Transverse colon (tissue), 4 donors: ENCODE measurements around the gene ABHD16B. TPM values are rescaled to one million over a fixed set of nuclear protein-coding genes. Genes with fewer than 3 reads are reported as not detected.

Experiments
- DNase-seq: peaks from one replicate; pipeline ENCODE4 v3.0.0-alpha.2; 2019
- H3K27ac ChIP-seq, 4 donors: fragments of 200-600 bp; sonication (generic); 2 replicates each; pipeline ENCODE4 v1.5.1; 2016 to 2018; ENCODE audit warnings: inconsistent platforms in 4 of 4
- H3K27me3 ChIP-seq: fragments of 200-600 bp; sonication (generic); 2 replicates; pipeline ENCODE4 v1.5.1; 2017; ENCODE audit warnings: inconsistent platforms
- H3K36me3 ChIP-seq, 4 donors: fragments of 200-600 bp; sonication (generic); 2 replicates each; pipeline ENCODE4 v1.5.1; 2017 to 2019; ENCODE audit warnings: inconsistent platforms in 4 of 4
- H3K4me1 ChIP-seq, 4 donors: fragments of 200-600 bp; sonication (generic); 2 replicates each; pipeline ENCODE4 v1.5.1; 2017 to 2020; ENCODE audit warnings: inconsistent platforms in 4 of 4
- H3K4me3 ChIP-seq, 4 donors: fragments of 200-600 bp; sonication (generic); 1 replicate in 1 of 4; 2 replicates in 3 of 4; pipeline versions ENCODE4 v1.5.1 to v1.6.1; 2017 to 2019; ENCODE audit warnings: inconsistent platforms in 4 of 4
- H3K9me3 ChIP-seq, 2 donors: fragments of 200-600 bp; sonication (generic); 2 replicates each; pipeline ENCODE4 v1.5.1; 2017 to 2019; ENCODE audit warnings: inconsistent platforms in 2 of 2
- EP300 ChIP-seq: sonication (generic); formaldehyde crosslinking; IDR thresholded peaks from one replicate; pipeline ENCODE4 v1.6.1; 2017; ENCODE audit warnings: antibody characterized with exemption, low read depth
- POLR2A ChIP-seq: fragments of 450-650 bp; IDR thresholded peaks from one replicate; pipeline ENCODE4 v1.6.1; 2016; ENCODE audit warnings: antibody characterized with exemption, mild to moderate bottlenecking, moderate library complexity
- POLR2AphosphoS5 ChIP-seq, 3 donors: sonication (generic); formaldehyde crosslinking; IDR thresholded peaks; one replicate each; pipeline ENCODE4 v1.6.1; 2016; ENCODE audit warnings: antibody characterized with exemption in 3 of 3
- WGBS, 2 donors: methylation state at CpG; one replicate each; pipeline ENCODE4 v1.1.5; 2018; ENCODE audit warnings: low coverage in 1 of 2; 5-methylcytosine and 5-hydroxymethylcytosine counted together
- in situ Hi-C, 4 donors: fragments of 200-750 bp; cut with MboI; loops; one replicate each; pipeline versions ENCODE4 v1.15.0 to v1.15.1; 2017; ENCODE audit warnings: low sequenced_read_pairs in 3 of 4, low pct_ligation_motif_present in 1 of 4, low pct_unique_long_range_greater_than_20kb in 1 of 4
- intact Hi-C: fragments of 100-400 bp; cut with DNase I; formaldehyde crosslinking; loops from one replicate; pipeline ENCODE4 v1.15.1; 2023; ENCODE audit warnings: low total_unique reads
- small RNA-seq, 4 donors: library from RNA; depleted of rRNA; stranded (forward); fragments of <200 nt; gene quantifications; one replicate each; pipeline ENCODE3, GENCODE V24; 2016
- total RNA-seq, 4 donors: library from RNA; depleted of rRNA; stranded (reverse); fragments of >200 nt; gene quantifications; one replicate each; pipeline ENCODE4 v1.1.0, GENCODE V29; 2016
- TF ChIP-seq, protein P1 (sequence below), 5 experiments: fragments of 200-600 bp in 3 of 5; fragments of 450-650 bp in 2 of 5; sonication (generic) in 3 of 5; IDR thresholded peaks; 1 replicate in 2 of 5; 2 replicates in 3 of 5; pipeline ENCODE4 v1.5.1; 2016 to 2017; ENCODE audit warnings: antibody characterized with exemption in 5 of 5, inconsistent platforms in 3 of 5, mild to moderate bottlenecking in 2 of 5, moderate library complexity in 1 of 5

Gene ABHD16B
- total RNA-seq, 4 donors from 2014 or later, result not detected

DNA sequence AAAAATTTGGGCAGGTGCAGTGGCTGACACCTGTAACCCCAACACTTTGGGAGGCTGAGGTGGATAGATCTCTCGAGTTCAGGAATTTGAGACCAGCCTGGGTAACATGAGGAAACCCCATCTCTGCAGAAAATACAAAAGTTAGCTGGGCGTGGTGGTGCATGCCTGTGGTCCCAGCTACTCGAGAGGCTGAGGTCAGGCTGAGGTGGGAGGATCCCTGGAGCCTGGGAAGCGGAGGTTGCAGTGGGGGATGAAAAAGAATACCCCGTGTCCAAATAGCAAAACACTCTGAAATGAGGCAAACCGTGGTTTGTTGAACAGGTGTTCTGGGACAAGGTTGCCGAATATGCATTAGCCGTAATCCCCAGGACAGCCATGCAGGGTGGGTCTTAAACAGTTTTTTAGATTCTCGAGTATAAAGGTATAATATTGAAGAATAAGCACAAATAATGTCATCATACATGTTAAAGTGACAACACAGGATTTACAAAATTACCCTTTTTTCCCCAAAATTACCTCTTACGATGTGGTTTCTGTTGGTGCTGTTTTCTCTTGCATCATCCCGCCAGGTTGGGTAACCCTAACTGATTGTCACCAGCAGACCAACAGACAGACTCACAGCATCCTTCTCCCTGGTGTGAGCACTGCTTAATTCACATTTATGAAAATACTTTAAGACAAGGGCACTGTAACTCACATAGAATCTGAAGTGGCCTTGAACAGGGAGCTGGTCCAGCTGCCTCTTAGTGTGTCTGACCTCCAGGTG is 42.7 kb downstream of the ABHD16B start:
- H3K27ac ChIP-seq, result no peak overlapping the region
- no peaks in the 10 kb centered on the region for H3K36me3 ChIP-seq
- no peaks in the 10 kb centered on the region for H3K27me3 ChIP-seq
- no peak overlapping the region for H3K4me3 ChIP-seq
- DNase-seq, result no peak
- 87 to 88% methylated on average over 6 to 11 of the region's 11 CpGs for WGBS, 2 donors
- H3K4me1 ChIP-seq, result peaks cover 4 to 55% (median 31%) of the 10 kb centered on the region in 4 donors
- no peaks in the 10 kb centered on the region for H3K9me3 ChIP-seq
- intact Hi-C loops, result no loop called here
- in situ Hi-C loops, result no loop called here
- TF ChIP-seq POLR2AphosphoS5 (IDR thresholded peaks at IDR 0.05) (no peak), POLR2A (no peak), EP300 (no peak)
- TF ChIP-seq, protein P1, sequence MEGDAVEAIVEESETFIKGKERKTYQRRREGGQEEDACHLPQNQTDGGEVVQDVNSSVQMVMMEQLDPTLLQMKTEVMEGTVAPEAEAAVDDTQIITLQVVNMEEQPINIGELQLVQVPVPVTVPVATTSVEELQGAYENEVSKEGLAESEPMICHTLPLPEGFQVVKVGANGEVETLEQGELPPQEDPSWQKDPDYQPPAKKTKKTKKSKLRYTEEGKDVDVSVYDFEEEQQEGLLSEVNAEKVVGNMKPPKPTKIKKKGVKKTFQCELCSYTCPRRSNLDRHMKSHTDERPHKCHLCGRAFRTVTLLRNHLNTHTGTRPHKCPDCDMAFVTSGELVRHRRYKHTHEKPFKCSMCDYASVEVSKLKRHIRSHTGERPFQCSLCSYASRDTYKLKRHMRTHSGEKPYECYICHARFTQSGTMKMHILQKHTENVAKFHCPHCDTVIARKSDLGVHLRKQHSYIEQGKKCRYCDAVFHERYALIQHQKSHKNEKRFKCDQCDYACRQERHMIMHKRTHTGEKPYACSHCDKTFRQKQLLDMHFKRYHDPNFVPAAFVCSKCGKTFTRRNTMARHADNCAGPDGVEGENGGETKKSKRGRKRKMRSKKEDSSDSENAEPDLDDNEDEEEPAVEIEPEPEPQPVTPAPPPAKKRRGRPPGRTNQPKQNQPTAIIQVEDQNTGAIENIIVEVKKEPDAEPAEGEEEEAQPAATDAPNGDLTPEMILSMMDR (IDR thresholded peaks at IDR 0.05), result no peak

DNA sequence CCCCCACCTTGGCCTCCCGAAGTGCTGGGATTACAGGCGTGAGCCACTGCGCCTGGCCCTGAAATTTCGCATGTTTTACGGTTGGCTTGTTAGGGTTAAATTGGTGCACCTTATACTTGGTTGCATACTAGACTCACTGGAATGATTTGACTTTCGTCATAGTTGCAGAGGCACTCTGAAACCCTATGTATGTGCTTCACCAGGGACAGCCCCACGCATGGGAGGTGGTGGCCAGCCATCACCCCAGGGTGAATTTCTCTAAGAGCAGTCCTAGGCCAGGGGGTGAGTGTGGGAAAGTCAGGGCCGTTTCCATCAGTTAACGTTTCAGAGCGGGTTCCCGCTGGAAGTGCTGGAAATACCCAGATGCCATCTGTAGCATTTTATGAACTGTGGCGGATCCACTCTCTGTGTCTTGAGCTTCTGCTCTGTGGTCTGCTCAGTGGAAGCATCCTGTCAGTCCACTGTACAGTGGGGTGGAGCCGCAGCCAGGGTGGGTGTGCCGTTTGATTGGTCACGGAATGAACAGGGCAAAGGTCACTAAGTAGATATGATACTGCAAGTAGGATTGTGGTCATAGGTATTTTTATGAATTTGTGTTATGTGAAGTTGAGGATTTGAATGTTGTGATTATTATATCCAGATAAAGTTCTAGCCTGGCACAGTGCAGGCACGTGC is 46.8 kb downstream of the ABHD16B start:
- peak; percentile 80 for DNase-seq
- TF ChIP-seq POLR2AphosphoS5 (IDR thresholded peaks at IDR 0.05) (peak in 1 of 3 donors; percentile 69), POLR2A (no peak)
- in situ Hi-C loops, result no loop called here
- Histone ChIP-seq H3K36me3 (no peaks in the 10 kb centered on the region), H3K27ac (peak overlapping the region; percentile 66 to 75 (median 70)), H3K27me3 (no peaks in the 10 kb centered on the region), H3K4me1 (peaks cover 15 to 76% (median 47%) of the 10 kb centered on the region in 4 donors), H3K9me3 (no peaks in the 10 kb centered on the region), H3K4me3 (no peak overlapping the region)
- intact Hi-C loops, result loop anchor here (5.0 kb wide), 1 partner anchor 64 kb away; no protein-coding TSS in a partner anchor
- 40 to 58% methylated on average over 1 to 16 of the region's 16 CpGs for WGBS, 2 donors

DNA sequence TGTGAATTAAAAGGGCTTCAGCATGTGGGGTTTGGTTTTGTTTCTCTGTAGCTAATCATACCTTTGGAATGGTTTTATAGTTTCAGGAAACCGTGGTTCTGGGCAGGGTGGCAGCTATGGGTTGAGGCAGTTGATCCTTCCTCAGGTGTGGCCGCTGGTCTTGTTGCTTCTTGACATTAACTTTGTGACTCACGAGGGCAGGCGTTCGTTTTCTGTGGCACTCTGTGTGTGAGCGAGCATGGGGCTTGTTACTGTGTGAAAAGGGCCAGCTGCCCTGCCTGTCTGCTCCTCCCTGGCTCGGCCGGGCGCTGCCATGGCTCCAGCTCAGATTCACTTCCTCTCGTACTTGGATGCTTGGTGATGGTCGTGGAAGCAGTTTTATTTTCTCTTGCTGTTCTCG is 49.9 kb downstream of the ABHD16B start:
- Histone ChIP-seq H3K27me3 (no peaks in the 10 kb centered on the region), H3K9me3 (no peaks in the 10 kb centered on the region), H3K36me3 (no peaks in the 10 kb centered on the region), H3K4me1 (peaks cover 15 to 62% (median 38%) of the 10 kb centered on the region in 4 donors), H3K4me3 (no peak overlapping the region), H3K27ac (peak overlapping the region; percentile 58 to 75 (median 68))
- intact Hi-C loops (no loop called here), in situ Hi-C loops (no loop called here)
- DNase-seq, result peak; percentile 83
- TF ChIP-seq POLR2A (peak; percentile 25), POLR2AphosphoS5 (IDR thresholded peaks at IDR 0.05) (peak in 2 of 3 donors; percentile 32 to 66)
- TF ChIP-seq, protein P1 (IDR thresholded peaks at IDR 0.05), result no peak
- WGBS, 2 donors, result 37% methylated on average over 4 to 12 of the region's 12 CpGs

Small RNAs within 50 kb of the gene (small RNA-seq; reads per million reads assigned to genes)
- gene RNU1-134P, result 0 reads per million in 4 donors

Other genes starting within 250 kb of the ABHD16B start
- gene GMEB2, start 234.4 kb upstream of the ABHD16B start, total RNA-seq, result 10 to 100 TPM in 3 of 4 donors, 1 to 10 TPM in 1; 9.0 to 20.3 (median 13.5) TPM
- 1 to 10 TPM in 3 of 4 donors, under 1 TPM in 1; 0.75 to 7.1 (median 4.4) TPM for gene STMN3, start 208.1 kb upstream of the ABHD16B start, total RNA-seq
- 10 to 100 TPM; 18.8 to 84.9 (median 24.1) TPM for gene RTEL1, start 203.2 kb upstream of the ABHD16B start, total RNA-seq
- 10 to 100 TPM in 3 of 4 donors, 1 to 10 TPM in 1; 4.2 to 34.4 (median 13.6) TPM for gene TNFRSF6B, start 164.8 kb upstream of the ABHD16B start, total RNA-seq
- gene ARFRP1, start 153.5 kb upstream of the ABHD16B start, total RNA-seq, result 10 to 100 TPM; 46.2 to 75.4 (median 56.2) TPM
- gene ZGPAT, start 153.5 kb upstream of the ABHD16B start, total RNA-seq, result 100 to 1,000 TPM in 2 of 4 donors, 10 to 100 TPM in 2; 29.1 to 346 (median 76.5) TPM
- gene LIME1, start 124.8 kb upstream of the ABHD16B start, total RNA-seq, result 10 to 100 TPM; 24.4 to 91.1 (median 44.0) TPM
- gene SLC2A4RG, start 121.7 kb upstream of the ABHD16B start, total RNA-seq, result 10 to 100 TPM; 26.3 to 50.2 (median 47.7) TPM
- 1 to 10 TPM; 2.3 to 6.0 (median 5.3) TPM for gene ZBTB46, start 30.2 kb upstream of the ABHD16B start, total RNA-seq
- 10 to 100 TPM; 40.8 to 67.0 (median 62.6) TPM for gene TPD52L2, start 3.8 kb downstream of the ABHD16B start, total RNA-seq
- 10 to 100 TPM; 59.9 to 77.3 (median 71.4) TPM for gene DNAJC5, start 33.6 kb downstream of the ABHD16B start, total RNA-seq
- gene UCKL1, start 94.9 kb downstream of the ABHD16B start, total RNA-seq, result 100 to 1,000 TPM in 1 of 4 donors, 10 to 100 TPM in 3; 41.1 to 189 (median 68.5) TPM
- gene ZNF512B, start 108.4 kb downstream of the ABHD16B start, total RNA-seq, result 1 to 10 TPM; 1.8 to 5.2 (median 2.1) TPM
- gene SAMD10, start 118.1 kb downstream of the ABHD16B start, total RNA-seq, result 10 to 100 TPM in 3 of 4 donors, 1 to 10 TPM in 1; 5.9 to 86.2 (median 19.4) TPM
- 10 to 100 TPM; 29.2 to 55.7 (median 51.8) TPM for gene PRPF6, start 119.6 kb downstream of the ABHD16B start, total RNA-seq
- 10 to 100 TPM in 1 of 4 donors, 1 to 10 TPM in 1, under 1 TPM in 1, not detected in 1; 0.68 to 34.8 (median 1.4) TPM for gene C20orf204, start 174.7 kb downstream of the ABHD16B start, total RNA-seq
- gene SOX18, start 188.1 kb downstream of the ABHD16B start, total RNA-seq, result 10 to 100 TPM in 1 of 4 donors, 1 to 10 TPM in 3; 1.8 to 14.2 (median 6.5) TPM
- 10 to 100 TPM in 3 of 4 donors, 1 to 10 TPM in 1; 5.6 to 94.3 (median 14.8) TPM for gene TCEA2, start 201.7 kb downstream of the ABHD16B start, total RNA-seq
- gene RGS19, start 218.0 kb downstream of the ABHD16B start, total RNA-seq, result 10 to 100 TPM in 2 of 4 donors, 1 to 10 TPM in 1, not detected in 1; 5.5 to 37.4 (median 10.8) TPM
- under 1 TPM in 2 of 4 donors, not detected in 2; 0.14 to 0.32 TPM for gene OPRL1, start 218.6 kb downstream of the ABHD16B start, total RNA-seq
- gene LKAAEAR1, start 222.9 kb downstream of the ABHD16B start, total RNA-seq, result not detected
- gene NPBWR2, start 246.1 kb downstream of the ABHD16B start, total RNA-seq, result not detected